Activated T-helper 1 cell treated with anti-CD3 and anti-CD28 coated beads, Interleukin-12 subunit alpha, Interleukin-12 subunit beta, Interleukin-2, Interleukin-4 antibody, amounts not matched to agents 30 ng/mL and 10 ng/mL and 1 ng/mL, durations not matched to agents 14 hours and 24 hours and 36 hours (primary cell): ENCODE data around the gene ASTN2. TPM values are rescaled to one million over a fixed set of nuclear protein-coding genes. Genes with fewer than 3 reads are reported as not detected.

Experiments
- DNase-seq: peaks from one replicate; pipeline ENCODE4 v3.0.0; 2021; ENCODE audit warnings: low spot score
- H3K27ac Mint-ChIP-seq: one replicate; pipeline ENCODE4 v1.8.0; 2021; ENCODE audit warnings: mild to moderate bottlenecking, mixed read lengths
- H3K27me3 Mint-ChIP-seq: one replicate; pipeline ENCODE4 v1.8.0; 2022; ENCODE audit warnings: mild to moderate bottlenecking, moderate library complexity, mixed read lengths; ENCODE audit not compliant: insufficient read depth
- H3K36me3 Mint-ChIP-seq: one replicate; pipeline ENCODE4 v1.8.0; 2021; ENCODE audit warnings: low read depth, mixed read lengths
- H3K4me1 Mint-ChIP-seq: one replicate; pipeline ENCODE4 v1.8.0; 2021; ENCODE audit warnings: low read depth, mixed read lengths
- H3K4me3 Mint-ChIP-seq: one replicate; pipeline ENCODE4 v1.8.0; 2021; ENCODE audit warnings: mild to moderate bottlenecking, moderate library complexity, mixed read lengths
- H3K9me3 Mint-ChIP-seq: one replicate; pipeline ENCODE4 v1.8.0; 2021; ENCODE audit warnings: mixed read lengths
- intact Hi-C: fragments of 100-400 bp; cut with micrococcal nuclease; formaldehyde crosslinking; loops from one replicate; pipeline ENCODE4 v1.15.1; 2024
- total RNA-seq: library from RNA; stranded (reverse); gene quantifications from 2 replicates; pipeline ENCODE4 v1.2.3, GENCODE V29; 2022

ASTN2 gene
- total RNA-seq, 1 donor from 2014 or later = 3.3 TPM

GRCh38 chr9:116379821-116380220 is 1035.0 kb downstream of the ASTN2 start:
- no peak for DNase-seq

DNA sequence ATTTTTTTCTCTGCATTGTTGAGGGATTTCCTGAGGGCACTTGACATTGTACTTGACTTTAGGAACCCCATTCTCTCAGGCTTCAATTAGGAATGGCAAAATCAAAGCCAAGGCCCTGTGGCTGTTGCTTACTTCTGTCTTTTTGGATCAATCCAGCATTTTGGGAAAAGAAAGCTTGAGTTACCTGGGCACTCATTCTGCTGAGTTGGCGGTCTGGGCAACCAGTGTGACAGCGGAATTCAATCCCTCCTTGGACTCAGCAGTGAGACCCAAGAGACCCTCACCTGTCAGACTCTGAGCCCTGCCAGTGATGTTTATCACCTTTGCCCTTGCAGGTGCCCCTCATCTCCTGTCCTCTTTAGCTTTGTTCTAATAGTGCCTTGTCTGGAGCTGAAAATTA is 1036.0 kb downstream of the ASTN2 start:
- Mint-ChIP-seq H3K9me3 (peaks cover 5% of the 10 kb centered on the region), H3K36me3 (no peaks in the 10 kb centered on the region), H3K27ac (no peak overlapping the region), H3K27me3 (no peaks in the 10 kb centered on the region), H3K4me1 (no peaks in the 10 kb centered on the region), H3K4me3 (no peak overlapping the region)
- intact Hi-C loops = no loop called here
- DNase-seq = no peak

More at GRCh38 chr9:116379821-116380220, 1035.0 kb downstream of the ASTN2 start:
- no peak overlapping the region for H3K27ac Mint-ChIP-seq
- intact Hi-C loops = no loop called here
- H3K4me3 Mint-ChIP-seq = no peak overlapping the region
- H3K4me1 Mint-ChIP-seq = no peaks in the 10 kb centered on the region
- H3K9me3 Mint-ChIP-seq = peaks cover 4% of the 10 kb centered on the region
- no peaks in the 10 kb centered on the region for H3K27me3 Mint-ChIP-seq
- H3K36me3 Mint-ChIP-seq = no peaks in the 10 kb centered on the region

DNA sequence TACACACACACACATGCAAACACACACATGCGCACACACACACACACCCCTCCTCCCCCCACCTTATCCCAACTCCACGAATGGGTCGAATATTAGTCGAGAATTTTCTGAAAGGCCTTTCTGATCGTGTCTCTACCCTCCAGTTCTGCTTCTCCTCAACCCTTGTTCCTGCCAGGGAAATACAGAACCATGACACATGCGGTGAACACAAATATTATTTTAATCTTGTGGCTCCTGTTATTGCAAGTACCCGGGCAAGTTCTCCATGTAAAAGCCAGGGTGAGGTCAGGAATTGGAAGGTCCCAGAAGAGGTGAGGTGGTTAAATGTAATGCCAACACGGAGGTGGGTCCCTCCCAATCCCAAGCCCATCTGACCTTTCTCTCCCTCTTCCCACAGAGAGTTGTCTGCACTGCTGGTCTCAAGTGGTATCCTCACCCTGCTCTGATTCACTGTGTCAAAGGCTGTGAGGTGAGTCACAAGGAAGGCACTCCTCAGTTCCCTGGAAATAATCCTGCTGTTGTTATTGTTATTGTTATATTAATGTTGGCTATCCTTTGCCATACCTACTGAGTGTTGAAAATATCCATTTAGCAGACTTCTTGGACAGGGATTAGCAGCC is 1037.6 kb downstream of the ASTN2 start:
- Mint-ChIP-seq H3K27ac (no peak overlapping the region), H3K27me3 (no peaks in the 10 kb centered on the region), H3K9me3 (peaks cover 5% of the 10 kb centered on the region), H3K36me3 (no peaks in the 10 kb centered on the region), H3K4me1 (no peaks in the 10 kb centered on the region), H3K4me3 (no peak overlapping the region)
- intact Hi-C loops = no loop called here
- DNase-seq = no peak
